ENCODE results near the gene ARL13A. TPM values are rescaled to one million over a fixed set of nuclear protein-coding genes. Genes with fewer than 3 reads are reported as not detected.
"Not testable (repeated sequence)": the region's sequence is repeated elsewhere in the genome, so short reads cannot be mapped to it uniquely, and the experiment has no call there.

ARL13A gene
- total and polyA plus RNA-seq, 3 experiments from 2014 or later: not detected

DNA sequence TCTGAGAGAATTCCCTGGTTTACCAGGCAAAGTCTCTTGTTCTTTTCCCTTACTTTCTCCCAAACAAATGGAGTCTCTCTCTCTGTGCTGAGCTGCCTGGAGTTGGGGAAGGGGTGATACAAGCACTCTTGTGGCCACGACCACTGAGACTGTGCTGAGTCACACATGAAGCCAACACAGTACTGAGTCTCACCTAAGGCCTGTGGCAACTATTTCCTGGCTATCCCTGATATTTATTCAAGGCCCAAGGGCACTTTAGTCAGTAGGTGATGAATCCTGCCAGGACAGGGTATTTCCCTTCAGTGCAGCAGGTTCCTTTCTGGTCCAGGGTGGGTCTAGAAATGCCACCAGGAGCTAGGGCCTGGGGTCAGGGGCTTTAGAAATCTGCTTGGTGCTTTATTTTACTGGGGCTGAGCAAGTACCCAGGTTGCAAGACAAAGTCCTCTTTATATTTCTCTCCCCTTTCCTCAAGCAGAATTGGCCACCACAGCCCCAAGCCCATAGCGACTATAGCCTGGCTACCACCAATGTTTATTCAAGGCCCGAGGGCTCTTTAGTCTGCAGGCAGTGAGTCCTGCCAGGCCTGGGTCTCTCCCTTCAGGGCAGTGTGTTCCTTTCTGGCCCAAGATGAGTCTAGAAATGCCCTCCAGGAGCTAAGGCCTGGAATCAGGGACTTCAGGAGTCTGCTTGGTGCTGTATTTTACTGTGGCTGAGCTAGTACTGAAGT, 10.5 kb downstream of the ARL13A start:
- Histone ChIP-seq H3K27ac (ENCODE audit: low read depth, low read length) (no peak overlapping the region), H3K36me3 (ENCODE audit: insufficient read depth, low read length) (no peaks in the 10 kb centered on the region), H3K4me1 (ENCODE audit: insufficient read depth, low read length) (no peaks in the 10 kb centered on the region), H3K27me3 (ENCODE audit: insufficient read depth, low read length, poor library complexity, severe bottlenecking) (no peaks in the 10 kb centered on the region), H3K4me3 (ENCODE audit: low read length) (no peak overlapping the region), H3K9me3 (ENCODE audit: low read length) (no peaks in the 10 kb centered on the region)
- Mint-ChIP-seq H3K4me1 (no peaks in the 10 kb centered on the region), H3K4me3 (no peak overlapping the region), H3K27me3 (no peaks in the 10 kb centered on the region), H3K36me3 (peaks cover 0 to 12% (median 2%) of the 10 kb centered on the region in 3 donors), H3K27ac (no peak overlapping the region), H3K9me3 (no peaks in the 10 kb centered on the region)
- CTCF ChIA-PET: no interaction called here
- no peak for DNase-seq
- POLR2A ChIA-PET: no interaction called here

DNA sequence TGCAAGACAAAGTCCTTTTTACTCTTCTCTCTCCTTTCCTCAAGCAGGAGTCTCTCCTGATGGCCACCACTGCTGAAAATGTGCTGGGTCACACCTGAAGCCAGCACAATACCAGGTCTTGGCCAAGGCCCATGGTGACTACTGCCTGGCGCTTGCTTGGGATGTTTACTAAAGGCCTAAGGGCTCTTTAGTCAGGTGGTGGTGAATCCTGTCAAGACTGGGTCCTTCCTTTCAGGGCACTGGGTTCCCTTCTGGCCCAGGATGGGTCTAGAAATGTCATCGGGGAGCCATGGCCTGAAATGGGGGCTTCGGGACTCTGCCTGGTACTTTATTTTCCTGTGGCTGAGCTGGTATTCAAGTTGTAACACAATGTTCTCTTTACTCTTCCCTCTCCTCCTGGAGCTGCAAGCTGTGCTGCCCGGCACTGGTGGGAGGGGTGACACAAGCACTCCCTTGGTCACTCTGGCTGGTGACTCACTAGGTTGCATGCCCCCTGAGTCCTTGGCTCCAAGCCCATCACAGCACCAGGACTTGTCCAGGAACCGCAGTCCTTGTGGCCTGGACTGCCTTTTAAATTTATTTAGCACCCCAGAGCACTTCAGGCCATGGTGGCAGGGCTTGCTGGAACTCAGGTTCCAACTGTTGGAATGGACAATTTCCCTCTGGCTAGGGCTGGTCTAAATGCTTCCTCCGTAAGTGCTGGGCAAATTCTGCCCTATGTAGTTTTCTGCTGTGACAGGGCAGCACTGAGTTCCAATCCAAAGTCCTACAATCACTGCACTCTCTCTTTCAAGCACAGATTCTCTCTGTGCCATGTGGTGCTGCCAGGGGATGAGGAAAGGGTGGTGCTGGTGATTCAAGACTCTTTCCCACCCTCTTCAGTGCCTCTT, 11.3 kb downstream of the ARL13A start:
- Mint-ChIP-seq H3K27me3 (peaks cover 0 to 1% of the 10 kb centered on the region in 2 donors), H3K4me1 (no peaks in the 10 kb centered on the region)

DNA sequence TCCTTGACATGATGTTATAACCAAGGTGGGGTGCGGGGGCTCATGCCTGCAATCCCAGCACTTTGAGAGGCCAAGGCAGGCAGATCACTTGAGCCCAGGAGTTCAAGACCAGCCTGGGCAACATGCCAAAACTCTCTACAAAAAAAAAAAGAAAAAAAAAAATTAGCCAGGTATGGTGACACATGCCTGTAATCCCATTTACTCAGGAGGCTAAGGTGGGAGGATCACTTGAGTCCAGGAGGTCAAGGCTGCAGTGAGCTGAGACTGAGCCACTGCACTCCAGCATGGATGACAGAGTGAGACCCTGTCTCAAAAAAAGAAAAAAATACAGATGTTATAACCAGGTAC, 12.0 kb downstream of the ARL13A start:
- H3K4me3 Mint-ChIP-seq; POLR2A ChIA-PET; H3K27ac Mint-ChIP-seq; CTCF ChIA-PET; H3K36me3 ChIP-seq (ENCODE audit: insufficient read depth, low read length); H3K27me3 Mint-ChIP-seq; H3K4me3 ChIP-seq (ENCODE audit: low read length); H3K9me3 ChIP-seq (ENCODE audit: low read length); H3K4me1 ChIP-seq (ENCODE audit: insufficient read depth, low read length); H3K27me3 ChIP-seq (ENCODE audit: insufficient read depth, low read length, poor library complexity, severe bottlenecking); DNase-seq; H3K27ac ChIP-seq (ENCODE audit: low read depth, low read length); H3K9me3 Mint-ChIP-seq; H3K4me1 Mint-ChIP-seq: not testable (repeated sequence)
- peaks cover 0 to 19% (median 1%) of the 10 kb centered on the region in 3 donors for H3K36me3 Mint-ChIP-seq

More for the DNA sequence above, 11.3 kb downstream of the ARL13A start:
- Histone ChIP-seq H3K27me3 (ENCODE audit: insufficient read depth, low read length, poor library complexity, severe bottlenecking) (no peaks in the 10 kb centered on the region), H3K9me3 (ENCODE audit: low read length) (no peaks in the 10 kb centered on the region), H3K4me3 (ENCODE audit: low read length) (no peak overlapping the region), H3K4me1 (ENCODE audit: insufficient read depth, low read length) (no peaks in the 10 kb centered on the region), H3K27ac (ENCODE audit: low read depth, low read length) (no peak overlapping the region), H3K36me3 (ENCODE audit: insufficient read depth, low read length) (no peaks in the 10 kb centered on the region)
- CTCF ChIA-PET: no interaction called here
- POLR2A ChIA-PET: no interaction called here
- Mint-ChIP-seq H3K9me3 (no peaks in the 10 kb centered on the region), H3K4me3 (no peak overlapping the region), H3K27ac (no peak overlapping the region), H3K36me3 (peaks cover 0 to 17% (median 1%) of the 10 kb centered on the region in 3 donors)
- DNase-seq: no peak

DNA sequence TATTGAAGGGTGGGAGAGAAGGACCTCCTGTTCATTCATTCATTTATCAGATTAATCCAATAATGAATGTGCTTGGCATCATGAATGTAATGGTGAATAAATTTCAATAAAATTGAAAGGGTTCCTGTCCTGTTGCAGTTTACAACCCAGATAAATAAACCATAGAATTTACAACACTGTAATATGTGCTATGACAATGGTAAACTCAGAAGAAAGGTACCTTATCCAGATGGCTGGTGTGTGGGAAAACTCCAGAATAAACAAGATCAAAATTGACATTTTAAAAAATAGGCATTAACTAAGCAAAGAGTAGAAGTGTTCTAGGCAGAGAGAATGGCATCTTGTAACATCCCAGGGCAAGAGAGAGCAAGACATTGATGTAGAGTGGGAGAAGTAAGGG, 15.3 kb downstream of the ARL13A start:
- Mint-ChIP-seq H3K27ac (no peak overlapping the region), H3K4me1 (no peaks in the 10 kb centered on the region), H3K9me3 (no peaks in the 10 kb centered on the region), H3K36me3 (peaks cover 0 to 36% (median 10%) of the 10 kb centered on the region in 3 donors), H3K4me3 (no peak overlapping the region), H3K27me3 (peaks cover 0 to 1% of the 10 kb centered on the region in 2 donors)
- CTCF ChIA-PET: no interaction called here
- POLR2A ChIA-PET: no interaction called here
- H3K4me3 ChIP-seq (ENCODE audit: low read length): no peak overlapping the region
- no peaks in the 10 kb centered on the region for H3K27me3 ChIP-seq (ENCODE audit: insufficient read depth, low read length, poor library complexity, severe bottlenecking)
- no peaks in the 10 kb centered on the region for H3K36me3 ChIP-seq (ENCODE audit: insufficient read depth, low read length)
- DNase-seq: no peak
- no peaks in the 10 kb centered on the region for H3K9me3 ChIP-seq (ENCODE audit: low read length)
- no peak overlapping the region for H3K27ac ChIP-seq (ENCODE audit: low read depth, low read length)
- no peaks in the 10 kb centered on the region for H3K4me1 ChIP-seq (ENCODE audit: insufficient read depth, low read length)

DNA sequence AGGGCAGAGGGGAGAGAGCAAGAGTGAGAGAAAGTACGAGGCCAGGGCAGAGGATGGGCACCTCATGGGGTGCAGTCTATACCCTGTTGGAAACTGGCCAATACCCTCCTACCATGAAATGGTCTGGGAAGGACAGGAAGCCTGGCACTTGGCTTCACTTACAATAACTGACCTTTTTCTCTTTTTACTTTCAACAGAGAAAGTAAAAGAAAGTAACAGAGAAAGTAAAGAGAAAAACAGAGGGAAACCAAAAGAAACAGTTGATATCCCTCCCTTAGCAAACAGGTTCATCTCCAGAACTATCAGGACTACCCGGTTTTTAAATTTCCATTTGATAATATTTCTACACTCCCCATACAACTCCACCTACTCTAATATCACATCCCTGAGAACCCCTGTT, 20.6 kb downstream of the ARL13A start:
- Histone ChIP-seq H3K4me1 (ENCODE audit: insufficient read depth, low read length) (no peaks in the 10 kb centered on the region), H3K9me3 (ENCODE audit: low read length) (no peaks in the 10 kb centered on the region), H3K36me3 (ENCODE audit: insufficient read depth, low read length) (no peaks in the 10 kb centered on the region), H3K27me3 (ENCODE audit: insufficient read depth, low read length, poor library complexity, severe bottlenecking) (no peaks in the 10 kb centered on the region), H3K4me3 (ENCODE audit: low read length) (no peak overlapping the region), H3K27ac (ENCODE audit: low read depth, low read length) (no peak overlapping the region)
- no peak for DNase-seq
- Mint-ChIP-seq H3K4me1 (no peaks in the 10 kb centered on the region), H3K27me3 (peaks cover 0 to under 1% of the 10 kb centered on the region in 2 donors), H3K27ac (no peak overlapping the region), H3K9me3 (no peaks in the 10 kb centered on the region), H3K4me3 (no peak overlapping the region), H3K36me3 (peaks cover 0 to 30% (median 11%) of the 10 kb centered on the region in 3 donors)
- ChIA-PET CTCF (no interaction called here), POLR2A (no interaction called here)

DNA sequence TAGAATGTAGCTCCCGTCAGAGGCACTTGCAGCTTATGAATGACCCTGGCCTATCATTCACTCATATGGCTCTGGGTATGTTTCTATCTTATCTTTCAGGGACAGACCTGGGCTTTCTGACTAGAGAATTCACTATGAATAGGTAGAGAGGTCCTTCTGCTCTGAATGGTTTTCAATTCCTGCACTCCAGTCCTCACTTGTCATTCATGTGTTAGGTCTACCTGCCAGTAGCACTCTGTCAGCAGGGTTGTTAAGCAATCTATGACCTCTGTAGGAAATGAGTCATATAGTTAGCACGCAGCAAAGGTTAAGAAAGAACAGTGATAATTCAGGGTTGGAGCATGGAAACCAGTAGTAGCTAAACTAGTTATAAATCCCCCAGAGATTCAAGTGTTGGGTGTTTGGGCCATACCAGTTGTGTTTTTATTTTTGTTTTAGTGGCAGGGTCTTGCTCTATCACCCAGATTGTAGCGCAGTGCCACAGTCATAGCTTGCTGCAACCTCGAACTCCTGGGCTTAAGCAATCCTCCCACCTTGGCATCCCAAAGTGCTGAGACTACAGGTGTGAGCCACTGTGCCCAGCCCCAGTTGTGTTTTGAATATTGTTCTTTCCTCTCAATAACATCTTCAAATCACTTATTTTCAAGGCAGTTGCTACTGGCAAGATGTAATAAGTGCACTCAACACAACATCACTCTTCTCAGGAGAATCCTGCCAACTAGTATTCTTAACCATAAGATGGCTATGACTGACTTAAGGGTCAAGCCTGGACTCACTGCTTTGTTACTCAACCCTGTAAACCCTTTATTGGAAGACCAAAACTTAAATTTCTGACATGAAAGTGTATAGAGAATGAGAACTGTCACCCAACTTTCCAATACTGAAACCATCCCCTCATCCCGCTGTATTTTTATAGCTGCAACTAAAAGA, 25.1 kb downstream of the ARL13A start:
- H3K36me3 ChIP-seq (ENCODE audit: insufficient read depth, low read length): no peaks in the 10 kb centered on the region
- no peak for DNase-seq
- H3K4me3 ChIP-seq (ENCODE audit: low read length): no peak overlapping the region
- H3K4me1 ChIP-seq (ENCODE audit: insufficient read depth, low read length): no peaks in the 10 kb centered on the region
- ChIA-PET CTCF (no interaction called here), POLR2A (no interaction called here)
- H3K27me3 ChIP-seq (ENCODE audit: insufficient read depth, low read length, poor library complexity, severe bottlenecking): no peaks in the 10 kb centered on the region
- Mint-ChIP-seq H3K9me3 (no peaks in the 10 kb centered on the region), H3K27ac (peak overlapping the region in 2 of 8 donors; percentile 24 to 51), H3K36me3 (peaks cover 0 to 27% (median 1%) of the 10 kb centered on the region in 3 donors), H3K4me3 (no peak overlapping the region), H3K4me1 (no peaks in the 10 kb centered on the region), H3K27me3 (no peaks in the 10 kb centered on the region)
- H3K27ac ChIP-seq (ENCODE audit: low read depth, low read length): no peak overlapping the region
- H3K9me3 ChIP-seq (ENCODE audit: low read length): no peaks in the 10 kb centered on the region

DNA sequence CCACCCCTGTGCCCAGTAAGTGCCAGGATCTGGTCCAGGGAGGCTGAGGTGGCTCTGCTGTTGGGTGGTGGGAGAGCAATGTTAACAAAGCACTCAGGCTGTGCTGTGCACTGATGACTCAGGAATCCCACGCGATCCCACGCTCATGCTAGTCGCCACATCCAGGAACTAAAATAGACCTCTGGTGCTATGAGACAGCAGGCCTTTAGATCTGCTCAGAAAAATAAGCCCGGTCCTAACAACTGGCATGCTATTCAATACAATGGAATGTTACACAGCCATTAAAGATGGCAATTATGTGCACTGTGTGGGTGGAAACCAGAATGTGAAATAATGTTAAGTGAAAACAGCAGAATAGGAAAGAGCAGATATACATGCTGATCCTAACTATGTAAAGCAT, 26.0 kb downstream of the ARL13A start:
- no peaks in the 10 kb centered on the region for H3K4me1 ChIP-seq (ENCODE audit: insufficient read depth, low read length)
- Mint-ChIP-seq H3K4me3 (no peak overlapping the region), H3K9me3 (no peaks in the 10 kb centered on the region), H3K27ac (no peak overlapping the region), H3K27me3 (no peaks in the 10 kb centered on the region), H3K4me1 (no peaks in the 10 kb centered on the region), H3K36me3 (peaks cover 0 to 25% (median 0%) of the 10 kb centered on the region in 3 donors)
- H3K27ac ChIP-seq (ENCODE audit: low read depth, low read length): no peak overlapping the region
- no peak overlapping the region for H3K4me3 ChIP-seq (ENCODE audit: low read length)
- ChIA-PET CTCF (no interaction called here), POLR2A (no interaction called here)
- no peaks in the 10 kb centered on the region for H3K36me3 ChIP-seq (ENCODE audit: insufficient read depth, low read length)
- no peaks in the 10 kb centered on the region for H3K9me3 ChIP-seq (ENCODE audit: low read length)
- DNase-seq: no peak
- H3K27me3 ChIP-seq (ENCODE audit: insufficient read depth, low read length, poor library complexity, severe bottlenecking): no peaks in the 10 kb centered on the region

DNA sequence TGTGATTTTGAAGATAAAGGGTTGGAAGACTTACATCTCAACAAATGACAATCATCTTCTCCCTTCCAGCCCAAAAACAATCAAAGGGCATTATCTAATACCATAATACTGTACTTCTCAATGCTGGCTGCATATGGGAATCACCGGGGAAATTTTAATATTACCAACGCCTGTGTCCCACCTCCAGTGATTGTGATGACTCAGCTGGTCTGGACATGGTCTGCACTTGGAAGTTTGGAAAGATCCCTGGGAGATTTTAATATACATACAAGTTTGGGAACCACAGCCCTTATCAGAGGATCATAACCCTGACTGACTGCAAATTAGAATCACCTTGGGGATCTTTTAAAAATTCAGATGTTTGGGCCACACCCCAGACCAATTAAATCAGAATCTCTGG, 29.9 kb downstream of the ARL13A start:
- H3K27ac ChIP-seq (ENCODE audit: low read depth, low read length): no peak overlapping the region
- H3K27me3 ChIP-seq (ENCODE audit: insufficient read depth, low read length, poor library complexity, severe bottlenecking): no peaks in the 10 kb centered on the region
- H3K27ac Mint-ChIP-seq: no peak overlapping the region
- H3K4me3 Mint-ChIP-seq: no peak overlapping the region
- no peaks in the 10 kb centered on the region for H3K9me3 Mint-ChIP-seq
- POLR2A ChIA-PET: no interaction called here
- CTCF ChIA-PET: no interaction called here
- no peaks in the 10 kb centered on the region for H3K27me3 Mint-ChIP-seq
- H3K4me1 Mint-ChIP-seq: no peaks in the 10 kb centered on the region
- no peaks in the 10 kb centered on the region for H3K36me3 ChIP-seq (ENCODE audit: insufficient read depth, low read length)
- no peaks in the 10 kb centered on the region for H3K9me3 ChIP-seq (ENCODE audit: low read length)
- H3K36me3 Mint-ChIP-seq: peaks cover 0 to 44% (median 3%) of the 10 kb centered on the region in 3 donors
- no peak for DNase-seq
- no peaks in the 10 kb centered on the region for H3K4me1 ChIP-seq (ENCODE audit: insufficient read depth, low read length)
- no peak overlapping the region for H3K4me3 ChIP-seq (ENCODE audit: low read length)

Measured in CD8-positive, alpha-beta memory T cell (primary cell).